ENCODE measurements around the gene EML6. TPM values are rescaled to one million over a fixed set of nuclear protein-coding genes. Genes with fewer than 3 reads are reported as not detected.

Gene EML6
- polyA plus RNA-seq, 4 donors, result 0.54 to 6.3 (median 1.1) TPM

DNA sequence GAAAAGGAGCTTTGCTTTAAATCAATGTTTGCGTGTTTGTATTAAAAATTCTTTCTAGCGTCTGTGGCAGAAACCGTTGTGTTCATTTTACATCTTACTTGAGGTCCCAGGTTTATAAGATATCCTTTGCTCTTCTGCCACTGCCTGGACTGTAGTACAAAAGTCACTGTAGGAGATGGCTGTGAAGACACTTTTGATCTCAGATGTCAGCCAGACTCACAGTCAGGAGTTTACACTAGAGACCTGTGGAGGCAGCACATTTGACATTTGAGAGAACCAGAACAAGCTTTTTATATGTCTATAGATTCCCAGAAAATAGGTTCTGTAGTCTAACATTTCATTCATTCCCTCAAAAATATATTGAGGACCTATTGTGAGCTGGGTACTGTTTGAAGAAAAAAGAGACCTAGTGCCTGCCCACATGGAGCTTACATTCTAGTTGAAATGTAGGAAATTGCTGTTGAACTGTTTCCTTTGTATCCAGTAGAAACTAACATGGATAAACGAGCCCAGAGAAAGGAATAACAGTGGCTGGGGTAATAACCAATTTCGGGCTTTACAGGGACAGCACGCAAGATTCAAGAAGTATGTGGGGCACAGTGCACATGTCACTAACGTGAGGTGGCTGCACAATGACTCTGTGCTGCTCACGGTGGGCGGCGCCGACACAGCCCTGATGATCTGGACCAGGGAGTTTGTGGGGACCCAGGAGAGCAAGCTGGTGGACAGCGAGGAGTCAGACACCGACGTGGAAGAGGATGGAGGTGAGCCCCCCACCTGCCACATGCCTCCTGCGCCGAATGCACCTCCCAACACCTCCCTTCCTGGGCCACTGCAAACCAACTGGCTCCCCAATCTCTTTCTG lies 204.5 kb downstream of the EML6 start:
- Histone ChIP-seq H3K27ac (ENCODE audit: low read depth in 1 of 3, low read length in 2 of 3) (no peak overlapping the region), H3K4me1 (ENCODE audit: control insufficient read depth in 3 of 3, insufficient read depth in 2 of 3, low read depth in 1 of 3, low read length in 2 of 3) (no peaks in the 10 kb centered on the region), H3K36me3 (ENCODE audit: control insufficient read depth in 3 of 3, insufficient read depth in 2 of 3, low read depth in 1 of 3, low read length in 3 of 3) (no peaks in the 10 kb centered on the region), H3K4me3 (ENCODE audit: low read depth in 1 of 3, low read length in 3 of 3) (no peak overlapping the region), H3K27me3 (ENCODE audit: control insufficient read depth in 3 of 3, insufficient read depth in 3 of 3, low read length in 3 of 3) (no peaks in the 10 kb centered on the region), H3K9me3 (ENCODE audit: control insufficient read depth in 2 of 2, insufficient read depth in 1 of 2, low read depth in 1 of 2, low read length in 1 of 2) (no peaks in the 10 kb centered on the region)
- FAIRE-seq (no peak), DNase-seq (no peak)
- WGBS, 3 donors, result 93 to 98% (median 94%) methylated on average over 16 of the region's 16 CpGs

GRCh38 chr2:54928719-54929118 lies 205.3 kb downstream of the EML6 start:
- no peak for FAIRE-seq
- Histone ChIP-seq H3K9me3 (ENCODE audit: control insufficient read depth in 2 of 2, insufficient read depth in 1 of 2, low read depth in 1 of 2, low read length in 1 of 2) (no peaks in the 10 kb centered on the region), H3K36me3 (ENCODE audit: control insufficient read depth in 3 of 3, insufficient read depth in 2 of 3, low read depth in 1 of 3, low read length in 3 of 3) (no peaks in the 10 kb centered on the region), H3K4me3 (ENCODE audit: low read depth in 1 of 3, low read length in 3 of 3) (no peak overlapping the region), H3K27ac (ENCODE audit: low read depth in 1 of 3, low read length in 2 of 3) (no peak overlapping the region), H3K27me3 (ENCODE audit: control insufficient read depth in 3 of 3, insufficient read depth in 3 of 3, low read length in 3 of 3) (no peaks in the 10 kb centered on the region), H3K4me1 (ENCODE audit: control insufficient read depth in 3 of 3, insufficient read depth in 2 of 3, low read depth in 1 of 3, low read length in 2 of 3) (no peaks in the 10 kb centered on the region)
- peak in 1 of 2 donors; percentile 30 for DNase-seq
- WGBS, 3 donors, result 83 to 88% (median 85%) methylated on average over 4 of the region's 4 CpGs

DNA sequence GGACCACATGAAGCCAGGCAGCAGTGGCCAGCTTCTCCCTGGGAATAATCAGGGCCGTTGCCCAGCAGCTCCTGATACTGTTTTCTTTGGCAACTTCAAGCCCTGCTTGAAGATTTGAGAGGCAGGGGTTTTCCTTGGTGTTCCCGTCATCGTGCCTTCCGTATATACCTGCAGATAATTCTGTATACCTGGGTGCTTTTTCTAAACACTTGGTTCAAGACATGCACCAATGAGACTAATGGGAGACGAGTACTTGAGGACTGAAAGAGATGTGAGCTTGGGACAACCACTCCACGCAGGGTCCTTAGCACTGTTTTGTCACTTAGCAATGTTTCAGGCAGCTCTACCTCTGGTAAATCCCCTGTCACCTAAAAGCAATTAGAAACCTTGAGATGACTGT lies 208.0 kb downstream of the EML6 start:
- no peak overlapping the region for H3K4me3 ChIP-seq (ENCODE audit: low read depth in 1 of 3, low read length in 3 of 3)
- no peaks in the 10 kb centered on the region for H3K27me3 ChIP-seq (ENCODE audit: control insufficient read depth in 3 of 3, insufficient read depth in 3 of 3, low read length in 3 of 3)
- no peaks in the 10 kb centered on the region for H3K9me3 ChIP-seq (ENCODE audit: control insufficient read depth in 2 of 2, insufficient read depth in 1 of 2, low read depth in 1 of 2, low read length in 1 of 2)
- H3K27ac ChIP-seq (ENCODE audit: low read depth in 1 of 3, low read length in 2 of 3), result no peak overlapping the region
- 88 to 91% (median 91%) methylated on average over 6 of the region's 6 CpGs for WGBS, 3 donors
- no peak for FAIRE-seq
- H3K36me3 ChIP-seq (ENCODE audit: control insufficient read depth in 3 of 3, insufficient read depth in 2 of 3, low read depth in 1 of 3, low read length in 3 of 3), result no peaks in the 10 kb centered on the region
- no peak for DNase-seq
- H3K4me1 ChIP-seq (ENCODE audit: control insufficient read depth in 3 of 3, insufficient read depth in 2 of 3, low read depth in 1 of 3, low read length in 2 of 3), result no peaks in the 10 kb centered on the region

- Histone ChIP-seq H3K9me3 (ENCODE audit: control insufficient read depth in 2 of 2, insufficient read depth in 1 of 2, low read depth in 1 of 2, low read length in 1 of 2) (peaks cover 0 to 27% of the 10 kb centered on the region in 2 donors), H3K36me3 (ENCODE audit: control insufficient read depth in 3 of 3, insufficient read depth in 2 of 3, low read depth in 1 of 3, low read length in 3 of 3) (no peaks in the 10 kb centered on the region), H3K4me1 (ENCODE audit: control insufficient read depth in 3 of 3, insufficient read depth in 2 of 3, low read depth in 1 of 3, low read length in 2 of 3) (no peaks in the 10 kb centered on the region), H3K4me3 (ENCODE audit: low read depth in 1 of 3, low read length in 3 of 3) (no peak overlapping the region), H3K27me3 (ENCODE audit: control insufficient read depth in 3 of 3, insufficient read depth in 3 of 3, low read length in 3 of 3) (no peaks in the 10 kb centered on the region), H3K27ac (ENCODE audit: low read depth in 1 of 3, low read length in 2 of 3) (no peak overlapping the region)
- WGBS, 3 donors, result 92 to 93% (median 93%) methylated on average over 4 of the region's 4 CpGs
- DNase-seq (no peak), FAIRE-seq (no peak)
These were observed 211.9 kb downstream of the EML6 start for GRCh38 chr2:54935389-54935788.

GRCh38 chr2:54936766-54937165 lies 213.3 kb downstream of the EML6 start:
- no peak for FAIRE-seq
- Histone ChIP-seq H3K4me1 (ENCODE audit: control insufficient read depth in 3 of 3, insufficient read depth in 2 of 3, low read depth in 1 of 3, low read length in 2 of 3) (no peaks in the 10 kb centered on the region), H3K27me3 (ENCODE audit: control insufficient read depth in 3 of 3, insufficient read depth in 3 of 3, low read length in 3 of 3) (no peaks in the 10 kb centered on the region), H3K27ac (ENCODE audit: low read depth in 1 of 3, low read length in 2 of 3) (no peak overlapping the region), H3K9me3 (ENCODE audit: control insufficient read depth in 2 of 2, insufficient read depth in 1 of 2, low read depth in 1 of 2, low read length in 1 of 2) (peaks cover 0 to 27% of the 10 kb centered on the region in 2 donors), H3K4me3 (ENCODE audit: low read depth in 1 of 3, low read length in 3 of 3) (no peak overlapping the region), H3K36me3 (ENCODE audit: control insufficient read depth in 3 of 3, insufficient read depth in 2 of 3, low read depth in 1 of 3, low read length in 3 of 3) (no peaks in the 10 kb centered on the region)
- 84 to 87% (median 85%) methylated on average over 8 of the region's 8 CpGs for WGBS, 3 donors
- DNase-seq, result no peak

GRCh38 chr2:54939446-54940118 lies 216.1 kb downstream of the EML6 start:
- 90 to 95% (median 94%) methylated on average over 7 of the region's 7 CpGs for WGBS, 3 donors
- Histone ChIP-seq H3K9me3 (ENCODE audit: control insufficient read depth in 2 of 2, insufficient read depth in 1 of 2, low read depth in 1 of 2, low read length in 1 of 2) (peaks cover 0 to 27% of the 10 kb centered on the region in 2 donors), H3K36me3 (ENCODE audit: control insufficient read depth in 3 of 3, insufficient read depth in 2 of 3, low read depth in 1 of 3, low read length in 3 of 3) (no peaks in the 10 kb centered on the region), H3K27ac (ENCODE audit: low read depth in 1 of 3, low read length in 2 of 3) (no peak overlapping the region), H3K4me1 (ENCODE audit: control insufficient read depth in 3 of 3, insufficient read depth in 2 of 3, low read depth in 1 of 3, low read length in 2 of 3) (no peaks in the 10 kb centered on the region), H3K4me3 (ENCODE audit: low read depth in 1 of 3, low read length in 3 of 3) (no peak overlapping the region), H3K27me3 (ENCODE audit: control insufficient read depth in 3 of 3, insufficient read depth in 3 of 3, low read length in 3 of 3) (no peaks in the 10 kb centered on the region)
- DNase-seq (no peak), FAIRE-seq (no peak)

- FAIRE-seq (no peak), DNase-seq (no peak)
- Histone ChIP-seq H3K27ac (ENCODE audit: low read depth in 1 of 3, low read length in 2 of 3) (no peak overlapping the region), H3K27me3 (ENCODE audit: control insufficient read depth in 3 of 3, insufficient read depth in 3 of 3, low read length in 3 of 3) (no peaks in the 10 kb centered on the region), H3K4me1 (ENCODE audit: control insufficient read depth in 3 of 3, insufficient read depth in 2 of 3, low read depth in 1 of 3, low read length in 2 of 3) (no peaks in the 10 kb centered on the region), H3K9me3 (ENCODE audit: control insufficient read depth in 2 of 2, insufficient read depth in 1 of 2, low read depth in 1 of 2, low read length in 1 of 2) (peaks cover 0 to 27% of the 10 kb centered on the region in 2 donors), H3K4me3 (ENCODE audit: low read depth in 1 of 3, low read length in 3 of 3) (no peak overlapping the region), H3K36me3 (ENCODE audit: control insufficient read depth in 3 of 3, insufficient read depth in 2 of 3, low read depth in 1 of 3, low read length in 3 of 3) (no peaks in the 10 kb centered on the region)
- WGBS, 3 donors, result 70 to 79% (median 71%) methylated on average over 3 of the region's 3 CpGs
These were observed 217.3 kb downstream of the EML6 start for GRCh38 chr2:54940723-54941122.

DNA sequence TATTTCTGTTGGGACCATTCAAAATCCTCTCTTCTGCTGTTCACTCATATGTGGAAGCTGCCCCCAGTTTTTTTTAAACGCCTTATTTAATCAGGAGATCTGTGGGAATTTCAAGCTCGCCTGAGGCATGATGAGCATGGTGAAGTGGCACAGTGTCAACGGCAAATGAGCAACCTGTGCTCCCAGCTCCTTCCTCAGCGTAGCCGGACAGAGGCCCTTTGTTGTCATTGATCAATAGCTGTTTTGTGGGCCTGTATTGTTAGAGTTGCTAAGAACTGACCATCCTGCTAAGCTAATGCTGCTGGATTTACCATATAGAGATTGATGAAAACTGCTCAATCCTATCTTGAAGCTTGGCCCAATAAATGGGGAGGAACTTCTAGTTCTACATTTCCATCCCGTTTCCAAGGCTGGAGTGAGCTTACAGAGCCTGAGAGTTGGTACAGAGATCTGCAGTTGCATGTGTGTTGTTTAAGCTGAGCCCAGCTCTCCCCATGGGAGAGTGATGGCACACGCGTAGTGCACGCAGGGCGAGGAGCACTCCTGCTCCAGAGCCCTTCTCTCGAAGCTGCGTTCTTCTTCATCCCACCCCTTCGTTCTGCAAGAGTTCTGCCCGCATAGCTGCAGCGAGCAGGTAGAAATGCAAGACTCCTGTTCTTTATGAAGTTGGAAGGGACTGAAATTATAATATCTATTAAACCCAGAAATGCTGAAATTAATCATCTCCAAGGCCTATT lies 218.0 kb downstream of the EML6 start:
- Histone ChIP-seq H3K27me3 (ENCODE audit: control insufficient read depth in 3 of 3, insufficient read depth in 3 of 3, low read length in 3 of 3) (no peaks in the 10 kb centered on the region), H3K9me3 (ENCODE audit: control insufficient read depth in 2 of 2, insufficient read depth in 1 of 2, low read depth in 1 of 2, low read length in 1 of 2) (peaks cover 0 to 27% of the 10 kb centered on the region in 2 donors), H3K36me3 (ENCODE audit: control insufficient read depth in 3 of 3, insufficient read depth in 2 of 3, low read depth in 1 of 3, low read length in 3 of 3) (no peaks in the 10 kb centered on the region), H3K4me1 (ENCODE audit: control insufficient read depth in 3 of 3, insufficient read depth in 2 of 3, low read depth in 1 of 3, low read length in 2 of 3) (no peaks in the 10 kb centered on the region), H3K27ac (ENCODE audit: low read depth in 1 of 3, low read length in 2 of 3) (no peak overlapping the region), H3K4me3 (ENCODE audit: low read depth in 1 of 3, low read length in 3 of 3) (no peak overlapping the region)
- FAIRE-seq (no peak), DNase-seq (no peak)
- 93 to 95% (median 95%) methylated on average over 15 of the region's 15 CpGs for WGBS, 3 donors

All from small intestine (tissue), 7 donors.